ENCODE measurements around the gene MAP7.

The MAP7 gene

GRCh38 chr6:136303516-136303915 is 246.7 kb downstream of the MAP7 start:
- no peak overlapping the region for H3K4me3 ChIP-seq (ENCODE audit: low read depth, low read length)
- no peak for TF ChIP-seq CTCF (IDR thresholded peaks at IDR 0.05; ENCODE audit: insufficient read depth, low read length, missing control alignments)
- DNase-seq (ENCODE audit: low read depth, low spot score): no peak
- CTCF ChIA-PET: interaction anchor here (1.5 kb wide), 1 partner anchor 14 kb away, joined by 5 read pairs; no protein-coding TSS in a partner anchor
- POLR2A ChIA-PET: no interaction called here

GRCh38 chr6:136294621-136295020 is 255.6 kb downstream of the MAP7 start:
- CTCF ChIA-PET: no interaction called here
- no peak for DNase-seq (ENCODE audit: low read depth, low spot score)
- H3K4me3 ChIP-seq (ENCODE audit: low read depth, low read length): no peak overlapping the region
- POLR2A ChIA-PET: no interaction called here
- TF ChIP-seq CTCF (IDR thresholded peaks at IDR 0.05; ENCODE audit: insufficient read depth, low read length, missing control alignments): no peak
